A673 (cell line): ENCODE data around the gene MBTPS1. TPM values are rescaled to one million over a fixed set of nuclear protein-coding genes. Genes with fewer than 3 reads are reported as not detected.
"Not testable (repeated sequence)": the region's sequence is repeated elsewhere in the genome, so short reads cannot be mapped to it uniquely, and the experiment has no call there.

Experiments
- BruUV-seq: library from RNA; stranded (reverse); fragments of 400-500 nt; replicated peaks from 2 replicates; lab custom pipeline; 2021; lab: Mats Ljungman, UMichigan
- CTCF ChIA-PET: fragments of 300-600 bp; sonication (Branson Sonifier 250); formaldehyde crosslinking; loops from one replicate; lab custom pipeline; 2022; ENCODE audit warnings: antibody characterized with exemption; lab: Charles Lee
- POLR2A ChIA-PET: fragments of 300-600 bp; sonication (Branson Sonifier 250); formaldehyde crosslinking; loops from one replicate; lab custom pipeline; 2022; ENCODE audit warnings: antibody characterized with exemption; ENCODE audit not compliant: low non-redundant PET; lab: Charles Lee
- DNase-seq: peaks from one replicate; pipeline ENCODE4 v3.0.0-alpha.2; 2015; ENCODE audit warnings: low spot score
- H3K27ac ChIP-seq: fragments of 200-600 bp; sonication (generic); 2 replicates; pipeline ENCODE4 v1.5.1; 2016; ENCODE audit warnings: mixed run types, low read depth, mild to moderate bottlenecking, mixed read lengths, antibody characterized with exemption, low read length; ENCODE audit not compliant: poor library complexity, severe bottlenecking
- H3K27me3 ChIP-seq: fragments of 200-600 bp; sonication (generic); replicated peaks from 2 replicates; pipeline ENCODE4 v1.6.1; 2017; ENCODE audit warnings: mixed run types, low read depth, mild to moderate bottlenecking, mixed read lengths, antibody characterized with exemption, low read length; ENCODE audit not compliant: insufficient read depth, poor library complexity
- H3K36me3 ChIP-seq: fragments of 200-600 bp; sonication (generic); 2 replicates; pipeline ENCODE4 v1.6.1; 2016; ENCODE audit warnings: mixed run types, mild to moderate bottlenecking, mixed read lengths, antibody characterized with exemption, low read length; ENCODE audit not compliant: insufficient read depth, poor library complexity, severe bottlenecking
- H3K4me1 ChIP-seq: fragments of 200-600 bp; sonication (generic); 2 replicates; pipeline ENCODE4 v1.6.1; 2017; ENCODE audit warnings: mixed run types, mild to moderate bottlenecking, mixed read lengths, antibody characterized with exemption, low read length; ENCODE audit not compliant: insufficient read depth, poor library complexity, severe bottlenecking
- H3K4me3 ChIP-seq: fragments of 200-600 bp; sonication (generic); 2 replicates; pipeline ENCODE4 v1.5.1; 2016; ENCODE audit warnings: low read depth, mixed run types, mild to moderate bottlenecking, mixed read lengths, low read length; ENCODE audit not compliant: poor library complexity, severe bottlenecking
- H3K9me3 ChIP-seq: fragments of 200-600 bp; sonication (generic); 2 replicates; pipeline ENCODE4 v1.6.1; 2016; ENCODE audit warnings: mixed run types, low read depth, mild to moderate bottlenecking, mixed read lengths, antibody characterized with exemption, low read length; ENCODE audit not compliant: poor library complexity, severe bottlenecking
- EZH2 ChIP-seq: fragments of 200-600 bp; sonication (generic); IDR thresholded peaks from 2 replicates; pipeline ENCODE4 v1.6.1; 2017; ENCODE audit warnings: borderline replicate concordance, low read depth, mild to moderate bottlenecking, mixed read lengths, antibody characterized with exemption, low read length; ENCODE audit not compliant: poor library complexity, severe bottlenecking
- intact Hi-C: fragments of 100-400 bp; cut with micrococcal nuclease; formaldehyde crosslinking; loops from one replicate; pipeline ENCODE4 v1.10.0; 2022; ENCODE audit not compliant: unreplicated experiment
- total RNA-seq: library from RNA; stranded (reverse); gene quantifications from 2 replicates; pipeline ENCODE4 v1.2.3, GENCODE V29; 2021
- TF ChIP-seq, protein P1 (sequence below): fragments of 300-800, 200-600 bp; sonication (generic); conservative IDR thresholded peaks from 2 replicates; pipeline ENCODE4 v1.5.1; 2017; ENCODE audit warnings: low read depth, mild to moderate bottlenecking, antibody characterized with exemption, low read length, moderate library complexity, mixed read lengths

The MBTPS1 gene
- total RNA-seq, 1 experiment from 2014 or later: 82.0 TPM

DNA sequence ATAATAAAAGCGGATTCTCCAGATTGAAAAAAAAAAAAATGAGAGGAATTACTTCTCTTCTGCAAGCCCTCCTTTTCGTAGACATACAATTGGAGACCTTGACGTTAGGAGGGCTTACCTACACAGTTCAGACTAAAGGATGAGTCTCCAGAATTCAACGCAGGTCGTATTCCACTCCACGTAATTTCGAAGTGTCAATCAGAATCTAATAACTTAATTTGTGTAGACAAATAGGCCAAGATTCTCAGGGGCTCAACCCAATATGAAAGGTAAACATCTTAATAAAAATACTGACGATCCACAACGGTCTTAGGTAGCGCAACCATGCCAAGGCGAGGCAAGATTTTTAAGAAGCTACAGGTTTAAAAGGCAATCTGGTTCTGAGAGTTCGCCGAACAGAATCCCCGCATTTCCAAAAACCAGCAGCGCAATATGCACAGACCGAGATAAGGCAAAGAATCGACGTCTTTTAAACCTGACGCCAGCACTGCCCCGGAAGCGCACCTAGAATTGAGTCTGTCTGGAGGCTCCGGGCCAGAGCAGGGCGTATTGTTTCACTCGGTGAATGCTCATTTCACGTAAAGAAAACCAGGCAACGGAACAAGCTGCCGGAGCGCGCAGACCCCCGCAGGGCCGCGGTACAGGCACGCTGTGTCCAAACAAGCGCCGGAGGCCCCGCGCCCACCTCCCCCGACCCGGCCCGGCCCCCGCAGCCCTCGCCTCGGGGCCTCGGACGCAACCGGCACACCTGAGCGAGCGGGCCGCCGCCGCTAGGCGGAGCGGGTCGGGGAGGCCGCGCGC is 623 bp downstream of the MBTPS1 start:
- no peaks in the 10 kb centered on the region for H3K36me3 ChIP-seq
- intact Hi-C loops: no loop called here
- peaks cover 7% of the 10 kb centered on the region for H3K4me1 ChIP-seq
- H3K9me3 ChIP-seq: no peaks in the 10 kb centered on the region
- no TSS peak for BruUV-seq
- TF ChIP-seq, protein P1, sequence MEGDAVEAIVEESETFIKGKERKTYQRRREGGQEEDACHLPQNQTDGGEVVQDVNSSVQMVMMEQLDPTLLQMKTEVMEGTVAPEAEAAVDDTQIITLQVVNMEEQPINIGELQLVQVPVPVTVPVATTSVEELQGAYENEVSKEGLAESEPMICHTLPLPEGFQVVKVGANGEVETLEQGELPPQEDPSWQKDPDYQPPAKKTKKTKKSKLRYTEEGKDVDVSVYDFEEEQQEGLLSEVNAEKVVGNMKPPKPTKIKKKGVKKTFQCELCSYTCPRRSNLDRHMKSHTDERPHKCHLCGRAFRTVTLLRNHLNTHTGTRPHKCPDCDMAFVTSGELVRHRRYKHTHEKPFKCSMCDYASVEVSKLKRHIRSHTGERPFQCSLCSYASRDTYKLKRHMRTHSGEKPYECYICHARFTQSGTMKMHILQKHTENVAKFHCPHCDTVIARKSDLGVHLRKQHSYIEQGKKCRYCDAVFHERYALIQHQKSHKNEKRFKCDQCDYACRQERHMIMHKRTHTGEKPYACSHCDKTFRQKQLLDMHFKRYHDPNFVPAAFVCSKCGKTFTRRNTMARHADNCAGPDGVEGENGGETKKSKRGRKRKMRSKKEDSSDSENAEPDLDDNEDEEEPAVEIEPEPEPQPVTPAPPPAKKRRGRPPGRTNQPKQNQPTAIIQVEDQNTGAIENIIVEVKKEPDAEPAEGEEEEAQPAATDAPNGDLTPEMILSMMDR: no peak
- TF ChIP-seq EZH2: no peak
- POLR2A ChIA-PET: interaction anchor here (0.6 kb wide), 1 partner anchor 15 kb away, joined by 4 read pairs; no protein-coding TSS in a partner anchor
- H3K27ac ChIP-seq: peak overlapping the region; percentile 79
- DNase-seq: no peak
- H3K4me3 ChIP-seq: peak overlapping the region; percentile 91
- CTCF ChIA-PET: interaction anchor here (0.6 to 1.0 kb wide), 3 partner anchors 16 to 33 kb away, joined by 3 read pairs; no protein-coding TSS in a partner anchor
- no peaks in the 10 kb centered on the region for H3K27me3 ChIP-seq

- CTCF ChIA-PET: interaction anchor here (0.6 to 0.7 kb wide), 2 partner anchors 627 to 1604 kb away, joined by 3 to 4 read pairs; no protein-coding TSS in a partner anchor
- H3K4me1 ChIP-seq, DNase-seq, H3K27ac ChIP-seq, H3K36me3 ChIP-seq, BruUV-seq, intact Hi-C loops, H3K9me3 ChIP-seq, POLR2A ChIA-PET, H3K4me3 ChIP-seq, H3K27me3 ChIP-seq: not testable (repeated sequence)
Measured at GRCh38 chr16:84111949-84112348, 4.8 kb downstream of the MBTPS1 start.

DNA sequence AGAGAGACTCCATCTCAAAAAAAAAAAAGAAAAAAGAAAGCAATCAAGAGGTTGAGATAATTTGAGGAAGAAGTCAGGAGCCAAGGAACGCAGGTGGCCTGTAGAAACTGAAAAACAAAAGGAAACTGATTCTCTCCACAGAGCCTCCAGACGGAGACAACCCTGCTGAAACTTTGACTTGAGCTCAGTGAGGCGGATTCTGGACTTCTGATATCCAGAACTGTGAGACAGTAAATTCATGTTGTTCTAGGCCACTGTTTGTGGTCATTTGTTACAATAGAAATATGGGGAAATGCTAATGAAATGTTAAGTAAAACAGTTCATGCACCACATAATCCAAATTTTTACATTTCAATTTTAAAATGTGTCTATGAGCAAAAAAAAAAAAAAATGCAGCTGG is 5.2 kb downstream of the MBTPS1 start:
- Histone ChIP-seq H3K27me3 (no peaks in the 10 kb centered on the region), H3K36me3 (no peaks in the 10 kb centered on the region), H3K27ac (no peak overlapping the region), H3K4me1 (peaks cover 7% of the 10 kb centered on the region), H3K4me3 (no peak overlapping the region), H3K9me3 (no peaks in the 10 kb centered on the region)
- BruUV-seq: no TSS peak
- POLR2A ChIA-PET: no interaction called here
- intact Hi-C loops: no loop called here
- TF ChIP-seq, protein P1: no peak
- no peak for TF ChIP-seq EZH2
- CTCF ChIA-PET: interaction anchor here (0.6 kb wide), 1 partner anchor 628 kb away, joined by 3 read pairs; no protein-coding TSS in a partner anchor
- no peak for DNase-seq
